GM12892 (cell line): ENCODE measurements around the gene IGF1R.

Experiments
- POLR2A ChIP-seq: IDR thresholded peaks from 2 replicates; pipeline ENCODE4 v1.6.1; 2011; ENCODE audit warnings: low read depth, low read length, control low read depth
- POLR2AphosphoS5 ChIP-seq: IDR thresholded peaks from 2 replicates; pipeline ENCODE4 v1.6.1; 2011; ENCODE audit warnings: low read depth, low read length, control low read depth

DNA sequence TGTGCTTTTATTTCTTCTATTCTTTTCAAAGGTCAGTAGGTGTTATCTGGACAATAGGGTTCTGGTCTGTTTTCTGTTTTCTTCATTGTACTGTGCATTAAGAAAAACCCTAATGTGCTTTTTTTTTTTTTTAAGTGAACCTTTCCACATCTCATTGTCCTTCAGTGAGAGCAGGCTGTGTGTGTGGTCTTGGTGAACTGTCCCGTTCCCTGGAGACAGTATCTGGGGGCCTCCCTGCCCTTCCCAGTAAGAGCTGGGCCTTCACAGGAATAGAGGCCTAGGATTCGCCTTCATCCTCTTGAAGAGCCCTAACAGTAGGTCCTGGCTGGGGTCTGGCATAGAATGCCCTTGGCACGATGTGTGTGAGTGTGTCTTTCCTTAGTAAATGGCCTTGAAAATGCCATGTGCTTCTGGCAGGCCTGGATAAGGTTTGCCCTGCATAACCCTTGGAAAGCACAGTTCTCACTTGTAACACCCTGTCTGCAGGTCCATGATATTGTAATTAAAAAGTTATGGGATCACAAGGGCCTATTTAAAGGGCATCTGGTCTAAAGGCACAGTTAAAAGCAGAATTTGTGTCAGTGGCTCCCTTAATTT is 81.2 kb downstream of the IGF1R start:
- TF ChIP-seq POLR2A (no peak), POLR2AphosphoS5 (no peak)
